SK-N-DZ (cell line): Measurements from ENCODE around the gene FADD. TPM values are rescaled to one million over a fixed set of nuclear protein-coding genes. Genes with fewer than 3 reads are reported as not detected.
A peak's percentile ranks its signal among the peaks of the same experiment; 100 is the strongest.

Experiments
- DNase-seq: peaks from one replicate; pipeline ENCODE4 v3.0.0-alpha.2; 2015; ENCODE audit warnings: low spot score
- polyA plus RNA-seq, 2 experiments: library from polyadenylated mRNA; depleted of rRNA; stranded (reverse); fragments of >200 nt; gene quantifications; 2 replicates each; pipeline ENCODE4 v1.2.3, GENCODE V29; 2014

Gene FADD
- polyA plus RNA-seq (2014; cell fraction: cytosol; rRNA removed), result 33.7 and 36.9 TPM in 2 replicates
- polyA plus RNA-seq (2014; cell fraction: nucleus; rRNA removed), result 16.7 and 26.1 TPM in 2 replicates

GRCh38 chr11:70202920-70203750, at the start of gene FADD:
TSS of gene FADD (plus strand) at chr11:70203296. CDS start at chr11:70203460, 164 bp downstream.
- DNase-seq, result peak; percentile 93

GRCh38 chr11:70155386-70155785, 47.7 kb upstream of the FADD start:
- DNase-seq, result no peak

- DNase-seq, result no peak
These were observed 46.6 kb upstream of the FADD start for GRCh38 chr11:70156291-70157037.

DNA sequence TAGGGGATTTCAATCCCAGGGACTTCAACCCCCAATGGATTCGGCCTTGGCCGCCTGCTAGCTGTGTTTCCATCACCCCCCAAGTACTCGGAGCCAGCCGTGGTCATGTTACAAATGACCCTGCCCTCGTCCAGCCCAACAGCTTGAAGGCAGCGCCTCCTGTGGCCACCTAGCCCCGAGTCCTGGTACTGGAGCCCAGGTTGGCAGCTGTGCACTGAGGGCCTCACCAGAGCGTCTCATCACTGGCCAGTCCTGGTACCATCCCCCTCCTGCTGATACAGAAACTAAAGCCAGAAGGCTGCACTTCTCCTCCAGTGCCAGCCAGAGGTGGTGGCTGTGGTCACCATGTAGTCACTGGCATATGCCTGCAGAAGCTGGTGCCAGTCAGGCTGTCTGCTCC, 44.9 kb upstream of the FADD start:
- no peak for DNase-seq

GRCh38 chr11:70158757-70159389, 44.2 kb upstream of the FADD start:
- no peak for DNase-seq

GRCh38 chr11:70159627-70160570, 43.2 kb upstream of the FADD start:
- DNase-seq, result no peak

GRCh38 chr11:70161043-70161625, 42.0 kb upstream of the FADD start:
- DNase-seq, result no peak

- DNase-seq, result no peak
These were observed 38.4 kb upstream of the FADD start for GRCh38 chr11:70164705-70165104.

- no peak for DNase-seq
These were observed 36.0 kb upstream of the FADD start for GRCh38 chr11:70167120-70167519.

DNA sequence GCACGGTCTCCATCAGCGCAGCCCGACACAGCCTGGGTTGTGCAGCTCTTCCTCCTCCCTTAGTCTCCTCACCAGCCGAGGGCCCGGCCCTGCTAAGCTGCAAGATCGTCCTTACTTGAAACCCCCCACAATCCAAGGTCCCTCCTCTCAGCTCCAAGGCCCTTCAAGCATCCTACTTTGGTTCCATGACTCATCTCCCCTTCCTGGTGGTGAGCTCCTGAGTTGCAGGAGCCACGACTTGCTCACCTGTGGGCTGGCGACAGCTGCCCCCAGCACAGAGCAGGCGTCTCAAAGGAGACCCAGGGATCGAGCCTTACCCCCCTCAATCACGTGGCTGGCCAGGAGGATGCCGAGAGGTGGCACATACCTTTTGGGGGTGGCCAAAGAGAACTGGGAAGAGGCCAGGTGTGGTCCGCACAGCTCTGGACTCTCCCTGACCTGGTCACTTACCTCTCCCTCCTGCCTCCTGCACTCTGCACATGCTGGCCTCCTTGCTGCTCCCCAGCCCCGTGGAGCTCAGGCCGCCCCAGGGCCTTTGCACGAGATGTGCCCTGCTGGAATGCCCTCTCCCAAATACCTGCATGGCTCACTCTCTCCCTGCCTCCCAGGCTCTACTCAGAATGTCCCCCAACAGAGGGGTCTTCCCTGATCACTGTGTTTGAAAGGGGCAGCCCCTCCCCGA, 35.2 kb upstream of the FADD start:
- no peak for DNase-seq

- no peak for DNase-seq
These were observed 34.7 kb upstream of the FADD start for GRCh38 chr11:70168405-70168754.

- no peak for DNase-seq
These were observed 34.0 kb upstream of the FADD start for GRCh38 chr11:70169127-70169526.

GRCh38 chr11:70169632-70170031, 33.5 kb upstream of the FADD start:
- DNase-seq, result no peak

DNA sequence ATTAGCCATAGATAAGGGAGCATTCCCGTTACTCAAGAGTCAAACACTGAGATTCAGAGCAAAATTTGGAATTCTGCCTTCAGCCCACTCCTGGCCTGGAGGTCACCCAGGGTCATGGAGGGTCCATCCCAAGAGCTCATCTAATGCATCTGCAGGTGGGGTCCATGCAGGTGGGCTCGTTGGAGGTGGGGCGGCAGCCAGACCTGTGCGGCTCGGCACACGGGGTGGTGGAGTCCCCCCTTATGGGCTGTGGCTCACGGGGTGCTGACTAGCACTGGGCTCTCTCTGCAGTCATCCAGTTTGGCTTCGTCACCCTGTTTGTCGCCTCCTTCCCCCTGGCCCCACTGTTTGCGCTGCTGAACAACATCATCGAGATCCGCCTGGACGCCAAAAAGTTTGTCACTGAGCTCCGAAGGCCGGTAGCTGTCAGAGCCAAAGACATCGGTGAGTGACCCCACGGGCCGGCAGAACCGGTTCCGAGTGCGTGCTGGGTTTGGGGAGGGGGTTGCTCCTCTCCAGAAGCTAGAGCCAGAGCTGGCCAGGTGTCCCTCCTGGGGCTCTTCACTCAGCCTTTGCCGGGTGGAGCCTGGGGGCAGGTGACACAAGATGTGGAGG, 32.4 kb upstream of the FADD start:
- DNase-seq, result no peak

DNA sequence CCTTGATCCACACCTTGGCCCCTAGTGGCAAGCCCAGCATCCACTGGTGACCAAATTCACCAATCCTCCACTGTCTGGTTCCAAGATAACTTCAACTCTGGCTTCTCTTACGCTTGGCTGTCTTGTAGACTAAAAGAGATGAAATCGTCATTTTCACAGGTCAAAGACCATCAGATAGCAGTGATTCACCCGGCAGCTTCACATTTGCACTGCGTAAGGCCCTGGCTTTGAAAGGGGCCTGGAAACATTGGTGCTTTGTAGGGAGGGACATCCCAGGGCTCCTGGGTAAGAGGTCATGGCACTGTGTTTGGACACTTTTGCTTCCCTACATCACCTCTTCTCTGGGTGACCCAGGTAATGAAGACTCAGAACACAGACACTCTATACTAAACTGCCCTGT, 30.1 kb upstream of the FADD start:
- DNase-seq, result no peak

GRCh38 chr11:70174547-70175235, 28.4 kb upstream of the FADD start:
- no peak for DNase-seq

- DNase-seq, result no peak
These were observed 27.8 kb upstream of the FADD start for GRCh38 chr11:70175236-70175698.

DNA sequence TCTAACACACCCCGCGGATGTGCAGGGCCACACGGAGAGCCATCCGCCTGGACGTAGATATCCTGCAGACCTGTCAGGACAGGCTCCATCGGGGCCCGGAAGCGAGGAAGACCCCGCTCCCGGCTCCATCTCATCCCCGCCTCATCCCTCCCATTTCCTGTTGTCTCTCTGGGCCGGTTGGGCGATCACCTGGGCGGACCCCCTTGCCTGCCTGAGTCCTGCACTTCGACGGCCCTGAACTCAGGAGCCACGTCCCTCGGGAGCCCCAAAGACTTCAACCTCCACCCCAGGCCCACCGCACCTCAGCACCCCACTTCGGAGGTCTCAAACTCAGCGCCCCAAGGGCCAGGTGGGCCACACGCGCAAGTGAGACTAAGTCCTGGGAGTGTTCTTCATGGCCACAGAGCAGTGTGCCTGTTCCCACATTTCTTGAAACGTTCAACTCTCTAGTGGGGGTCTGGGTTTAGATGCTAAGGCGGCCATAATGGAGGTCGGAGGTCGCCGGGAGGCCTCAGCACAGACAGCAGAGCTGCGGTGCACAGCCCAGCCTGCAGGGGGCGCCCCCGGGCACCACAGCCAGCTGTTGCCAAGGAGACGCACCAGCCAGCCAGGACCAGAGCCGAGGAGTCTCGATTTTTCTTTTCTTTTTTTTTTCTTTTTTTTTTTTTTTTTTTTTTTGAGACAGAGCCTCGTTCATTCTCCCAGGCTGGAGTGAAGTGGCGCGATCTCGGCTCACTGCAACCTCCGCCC, 26.0 kb upstream of the FADD start:
- DNase-seq, result no peak
